Measurements from ENCODE around the gene MALT1.

Gene MALT1

GRCh38 chr18:58654896-58655614, 16.2 kb upstream of the MALT1 start:
- no peak for DNase-seq

DNA sequence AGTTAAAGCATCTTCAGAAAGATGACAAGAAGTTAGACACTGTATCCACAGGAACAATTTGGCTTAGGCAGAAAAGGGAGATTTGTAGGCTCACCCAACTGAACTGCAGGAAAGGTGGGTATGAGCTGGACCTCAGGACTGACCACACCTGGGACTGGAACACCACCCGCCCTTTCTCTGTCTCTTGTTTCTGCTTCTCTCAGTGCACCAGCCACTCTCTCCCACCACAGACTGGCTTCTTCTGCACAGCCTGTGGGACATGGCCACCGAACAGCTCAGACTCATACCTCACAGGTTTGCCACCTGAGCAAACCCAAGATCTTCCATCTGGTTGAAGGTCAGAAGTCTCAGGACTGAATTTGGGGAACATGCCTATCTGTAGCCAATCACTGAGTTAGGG, 14.2 kb upstream of the MALT1 start:
- no peak for DNase-seq

GRCh38 chr18:58657494-58657893, 13.8 kb upstream of the MALT1 start:
- no peak for DNase-seq

DNA sequence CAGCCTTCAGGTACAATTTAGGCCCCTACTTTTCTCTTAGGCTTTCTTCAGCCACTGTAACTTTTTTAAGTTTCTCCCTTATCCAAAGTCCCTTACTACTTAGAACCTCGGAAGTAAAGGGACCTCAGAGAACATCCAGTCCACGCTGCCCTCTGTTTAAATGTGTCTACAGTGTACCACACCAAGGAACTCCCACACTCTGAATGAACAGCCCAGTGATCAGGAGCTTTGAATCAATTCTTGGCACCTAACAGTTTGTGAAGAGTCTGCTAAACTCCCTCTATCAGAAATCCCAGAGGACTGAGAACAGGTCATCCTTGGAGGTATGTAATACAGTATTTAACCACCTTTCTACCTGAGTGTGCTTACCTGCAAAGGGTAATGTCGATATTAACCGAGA, 11.6 kb upstream of the MALT1 start:
- no peak for DNase-seq

DNA sequence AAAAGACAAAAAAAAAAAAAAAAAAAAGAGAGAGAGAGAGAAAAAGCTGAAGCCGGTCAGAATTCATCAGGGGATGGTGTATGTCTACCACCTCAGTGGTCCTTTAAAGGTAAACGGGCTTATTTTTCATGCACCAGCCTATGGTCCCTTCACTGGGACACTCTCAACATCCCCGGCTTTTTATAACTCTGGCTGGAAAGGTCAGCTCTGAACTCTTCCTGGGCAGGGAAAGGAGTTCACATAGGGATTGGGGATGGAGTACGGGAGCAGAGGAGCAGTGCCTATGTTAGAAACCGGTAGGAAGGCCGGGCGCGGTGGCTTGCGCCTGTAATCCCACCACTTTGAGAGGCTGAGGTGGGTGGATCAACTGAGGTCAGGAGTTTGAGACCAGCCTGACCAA, 10.3 kb upstream of the MALT1 start:
- no peak for DNase-seq

GRCh38 chr18:58661423-58661822, 9.8 kb upstream of the MALT1 start:
- DNase-seq, result no peak

DNA sequence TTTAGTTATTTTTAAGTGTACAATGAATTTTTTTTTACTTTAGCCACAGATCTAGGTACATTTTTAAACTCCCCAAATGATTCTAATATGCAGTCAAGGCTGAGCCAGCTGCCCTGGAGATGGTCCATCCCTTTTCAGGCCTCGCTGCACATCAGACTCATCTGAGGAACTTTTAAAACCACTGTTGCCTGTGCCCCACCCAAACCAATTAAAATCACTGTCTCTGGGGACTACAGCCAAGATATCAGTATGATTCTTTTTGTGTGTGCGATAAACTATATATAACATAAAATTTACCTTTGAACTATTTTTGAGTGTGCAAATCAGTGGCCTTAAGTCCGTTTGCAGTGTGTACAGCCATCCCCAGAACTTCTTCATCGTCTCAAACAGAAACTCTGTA, 9.1 kb upstream of the MALT1 start:
- no peak for DNase-seq

- no peak for DNase-seq
Observed at GRCh38 chr18:58666176-58666575, 5.1 kb upstream of the MALT1 start.

- no peak for DNase-seq
Observed at GRCh38 chr18:58668211-58668610, 3.1 kb upstream of the MALT1 start.

DNA sequence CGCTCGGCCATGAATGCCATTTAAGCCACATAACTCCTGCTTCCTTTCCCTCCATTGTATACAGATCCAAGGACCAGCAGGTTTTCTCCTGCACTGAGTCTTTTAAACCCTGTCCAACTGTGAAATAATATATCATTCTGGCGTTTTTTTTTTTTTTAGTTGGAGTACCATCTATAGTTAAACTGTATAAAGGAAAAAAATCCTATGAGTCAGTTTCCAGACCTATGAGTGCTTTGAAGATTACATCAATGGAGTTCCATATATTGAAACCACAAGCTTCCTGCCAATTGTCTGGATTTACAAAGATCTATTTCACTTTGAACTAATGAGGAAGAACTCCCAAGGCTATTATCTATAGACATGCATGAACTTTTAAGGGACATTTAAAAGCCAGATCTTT, 2.4 kb upstream of the MALT1 start:
- DNase-seq, result no peak

- DNase-seq, result no peak
Observed at GRCh38 chr18:58669731-58670378, 1.4 kb upstream of the MALT1 start.

DNA sequence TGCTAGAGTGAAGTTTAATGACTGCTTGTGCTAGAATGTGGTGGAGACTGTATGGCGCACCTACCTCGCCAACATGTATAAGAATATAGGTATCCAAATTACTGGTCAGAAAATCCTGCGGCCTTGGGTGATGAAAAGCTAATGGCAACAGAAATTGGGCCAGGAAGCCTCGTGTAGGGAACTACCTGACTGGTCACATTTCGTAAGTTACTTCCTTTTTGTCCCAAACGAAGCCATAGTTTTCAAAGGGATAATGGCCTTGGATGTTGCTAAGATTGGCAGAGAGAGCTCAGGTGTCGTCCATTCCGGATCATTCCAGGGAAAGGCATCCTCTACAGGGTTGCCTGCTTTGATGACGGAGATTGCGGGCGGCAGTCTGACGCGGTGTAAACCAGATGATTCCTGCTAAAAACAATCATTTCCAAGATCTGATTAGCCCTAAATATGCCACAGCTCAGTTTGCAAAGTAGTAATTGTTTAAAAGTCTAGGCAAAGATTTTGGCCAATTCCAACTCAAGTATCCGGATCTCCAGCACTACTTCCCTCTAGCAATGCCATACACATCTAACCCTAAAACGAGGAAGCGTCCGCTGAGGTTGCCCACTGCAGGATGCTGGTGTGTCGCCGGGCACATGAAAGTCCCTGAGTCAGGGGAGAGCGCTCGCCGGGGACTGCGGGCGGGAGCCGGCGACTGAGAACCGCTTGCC, 708 bp upstream of the MALT1 start:
- DNase-seq, result peak in 1 of 2 donors; percentile 73

DNA sequence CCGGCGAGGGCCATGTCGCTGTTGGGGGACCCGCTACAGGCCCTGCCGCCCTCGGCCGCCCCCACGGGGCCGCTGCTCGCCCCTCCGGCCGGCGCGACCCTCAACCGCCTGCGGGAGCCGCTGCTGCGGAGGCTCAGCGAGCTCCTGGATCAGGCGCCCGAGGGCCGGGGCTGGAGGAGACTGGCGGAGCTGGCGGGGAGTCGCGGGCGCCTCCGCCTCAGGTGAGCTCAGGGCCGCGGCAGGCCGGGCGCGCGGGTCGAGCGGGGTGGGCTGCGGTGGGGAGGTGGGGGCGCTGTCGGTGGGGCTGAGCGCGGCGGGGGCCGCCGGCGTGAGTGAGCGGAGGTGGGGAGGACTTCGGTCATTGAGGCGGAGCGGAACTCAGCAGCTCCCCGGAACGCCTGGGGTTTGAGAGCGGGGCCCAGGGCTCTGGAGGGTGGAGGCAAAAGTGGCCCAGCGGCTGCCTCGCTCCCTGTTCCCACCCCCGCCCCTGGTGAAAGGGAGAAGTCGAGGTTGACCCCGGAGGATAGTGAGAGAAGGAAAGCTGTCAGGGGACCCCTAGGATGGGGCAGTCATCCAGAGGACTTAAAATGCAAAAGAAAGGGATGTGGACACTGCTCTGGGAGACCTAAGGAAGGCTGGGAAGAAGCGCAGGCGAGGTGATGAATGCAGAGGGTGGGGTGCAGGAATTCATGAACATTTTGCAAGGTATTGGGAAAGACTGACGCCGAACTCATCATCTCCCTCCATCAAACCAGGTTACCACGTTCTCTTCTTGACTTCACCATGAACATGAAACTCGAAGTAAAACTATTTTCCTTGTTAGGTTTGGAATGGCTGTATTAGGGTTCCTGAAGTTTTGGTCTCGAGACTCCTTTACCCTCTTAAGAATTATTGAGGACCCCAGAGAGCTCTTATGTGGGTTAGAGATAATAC, 633 bp downstream of the MALT1 start:
- peak in 1 of 2 donors; percentile 20 for DNase-seq

DNA sequence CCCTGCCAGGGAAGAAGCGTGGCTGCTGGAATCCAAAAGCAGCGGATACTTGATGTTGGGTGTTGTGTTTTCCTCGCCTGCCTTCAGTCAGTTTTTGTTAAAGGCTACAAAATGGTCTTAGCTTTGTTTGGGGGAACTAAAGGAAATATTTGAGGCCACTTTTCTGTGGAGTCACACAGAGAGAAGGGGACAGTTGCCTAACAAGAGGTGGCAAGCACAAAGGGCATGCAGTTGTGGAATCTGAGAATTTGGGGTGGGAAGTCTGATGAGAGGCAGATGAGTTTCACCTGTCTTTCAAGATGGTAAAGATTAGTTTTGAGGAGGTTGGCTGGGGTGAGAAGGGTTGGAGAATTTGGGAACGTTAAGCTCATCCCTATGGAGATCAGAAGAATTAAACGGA, 2.9 kb downstream of the MALT1 start:
- no peak for DNase-seq

- DNase-seq, result no peak
Observed at GRCh38 chr18:58674863-58675472, 3.7 kb downstream of the MALT1 start.

DNA sequence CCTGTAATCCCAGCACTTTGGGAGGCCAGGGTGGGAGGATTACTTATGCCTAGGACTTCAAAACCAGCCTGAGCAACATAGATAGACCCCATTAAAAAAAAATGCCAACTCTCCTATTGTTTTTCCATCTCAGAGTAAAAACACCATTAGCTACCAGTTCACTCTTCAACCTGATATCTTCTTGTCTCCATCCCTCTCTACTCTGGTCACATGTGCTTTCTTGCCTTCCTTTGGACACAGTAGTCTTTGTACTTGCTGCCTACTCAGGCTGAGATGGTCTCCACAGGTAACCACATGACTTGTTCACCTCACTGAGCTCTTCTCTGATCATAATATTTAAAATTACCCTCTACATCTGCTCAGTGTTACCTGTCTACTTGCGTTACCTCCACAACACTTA, 5.0 kb downstream of the MALT1 start:
- no peak for DNase-seq

DNA sequence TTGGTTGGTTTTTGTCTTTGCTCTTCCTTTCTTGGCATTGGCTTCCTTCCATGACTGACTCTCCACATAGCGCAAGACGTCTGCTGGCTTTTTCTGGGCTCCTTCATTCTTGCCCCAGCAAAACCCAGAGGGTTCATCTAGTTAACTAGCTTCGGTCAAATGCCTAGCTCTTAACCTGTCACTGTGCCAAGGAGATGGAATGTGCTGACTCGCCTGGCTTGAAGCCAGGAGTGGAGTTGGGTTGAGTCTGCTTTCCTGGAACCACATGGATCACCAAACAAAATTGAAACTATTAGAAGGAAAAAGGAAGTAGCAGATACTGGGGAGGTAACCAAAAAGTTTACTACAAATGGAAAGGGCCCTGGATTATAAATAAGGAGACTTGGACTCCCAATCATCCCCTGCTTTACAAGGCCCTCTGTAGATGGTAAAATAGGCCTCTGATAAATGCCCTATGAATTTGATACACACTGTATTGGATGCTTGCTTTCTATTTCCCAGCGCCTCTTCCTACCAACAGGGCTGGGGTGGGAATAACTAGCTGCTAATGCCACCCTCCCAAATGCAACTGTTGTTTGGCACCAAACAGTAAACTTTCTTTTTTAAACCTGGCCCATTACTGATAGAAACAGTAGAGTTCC, 11.3 kb downstream of the MALT1 start:
- no peak for DNase-seq

GRCh38 chr18:58687871-58688308, 16.6 kb downstream of the MALT1 start:
- DNase-seq, result no peak

- DNase-seq, result no peak
Observed at GRCh38 chr18:58690259-58690658, 19.0 kb downstream of the MALT1 start.

DNA sequence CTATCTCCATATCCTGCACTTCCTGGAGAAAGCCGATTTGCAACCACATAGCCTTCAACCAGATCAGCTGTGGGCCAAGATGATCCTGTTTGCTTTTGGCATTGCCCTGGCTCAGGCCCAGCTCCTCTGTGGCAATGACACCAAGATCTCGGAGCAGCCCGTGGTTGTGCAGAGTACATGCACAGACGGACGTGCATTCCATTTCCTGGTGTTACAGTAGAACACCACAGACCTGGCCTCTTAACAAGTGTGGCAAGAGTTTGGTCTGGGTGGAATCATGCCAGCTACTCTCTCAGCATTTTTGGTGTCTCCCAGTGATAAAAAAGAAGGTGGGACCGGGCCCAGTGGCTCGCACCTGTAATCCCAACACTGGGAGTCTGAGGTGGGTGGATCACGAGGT, 20.0 kb downstream of the MALT1 start:
- no peak for DNase-seq

- DNase-seq, result no peak
Observed at GRCh38 chr18:58692422-58693185, 21.3 kb downstream of the MALT1 start.

Data from hippocampal formation (tissue), 2 donors.